Smooth muscle cell (in vitro differentiated cells): ENCODE results near the gene UBA7. TPM values are rescaled to one million over a fixed set of nuclear protein-coding genes. Genes with fewer than 3 reads are reported as not detected.
"Not testable (repeated sequence)": the region's sequence is repeated elsewhere in the genome, so short reads cannot be mapped to it uniquely, and the experiment has no call there.

Source experiments
- DNase-seq: peaks from one replicate; lab custom pipeline; 2025; ENCODE audit not compliant: unreplicated experiment; lab: John Stamatoyannopoulos, UW
- H2AFZ ChIP-seq: fragments of 200-600 bp; sonication (generic); 2 replicates; pipeline ENCODE4 v1.6.0; 2016; ENCODE audit warnings: antibody characterized with exemption, low read depth, mild to moderate bottlenecking
- H3F3A ChIP-seq: fragments of 200-600 bp; sonication (generic); 2 replicates; pipeline ENCODE4 v1.6.0; 2017; ENCODE audit warnings: antibody characterized with exemption, low read depth
- H3K27ac ChIP-seq: fragments of 200-600 bp; sonication (generic); 2 replicates; pipeline ENCODE4 v1.5.1; 2016; ENCODE audit warnings: low read depth, mild to moderate bottlenecking
- H3K27me3 ChIP-seq: fragments of 200-600 bp; sonication (generic); 2 replicates; pipeline ENCODE4 v1.6.1; 2016; ENCODE audit warnings: low read depth, mild to moderate bottlenecking
- H3K36me3 ChIP-seq: fragments of 200-600 bp; sonication (generic); 2 replicates; pipeline ENCODE4 v1.5.1; 2016; ENCODE audit warnings: low read depth
- H3K4me1 ChIP-seq: fragments of 200-600 bp; sonication (generic); 2 replicates; pipeline ENCODE4 v1.5.1; 2016; ENCODE audit warnings: low read depth
- H3K4me2 ChIP-seq: fragments of 200-600 bp; sonication (generic); 2 replicates; pipeline ENCODE4 v1.6.0; 2016; ENCODE audit warnings: mild to moderate bottlenecking
- H3K4me3 ChIP-seq: fragments of 200-600 bp; sonication (generic); 2 replicates; pipeline ENCODE4 v1.5.1; 2016; ENCODE audit warnings: mild to moderate bottlenecking
- H3K79me2 ChIP-seq: fragments of 200-600 bp; sonication (generic); 2 replicates; pipeline ENCODE4 v1.6.0; 2016; ENCODE audit warnings: low read depth, mild to moderate bottlenecking
- H3K9ac ChIP-seq: fragments of 200-600 bp; sonication (generic); 2 replicates; pipeline ENCODE4 v1.6.0; 2016; ENCODE audit warnings: low read depth
- H3K9me3 ChIP-seq: fragments of 200-600 bp; sonication (generic); replicated peaks from 2 replicates; pipeline ENCODE4 v1.5.1; 2016; ENCODE audit warnings: low read depth
- H4K20me1 ChIP-seq: fragments of 200-600 bp; sonication (generic); 2 replicates; pipeline ENCODE4 v1.6.0; 2016; ENCODE audit warnings: low read depth
- CTCF ChIP-seq: fragments of 200-600 bp; sonication (generic); IDR thresholded peaks from 2 replicates; pipeline ENCODE4 v1.5.1; 2017; ENCODE audit warnings: borderline replicate concordance, mild to moderate bottlenecking, antibody characterized with exemption; ENCODE audit not compliant: insufficient read depth, poor library complexity, severe bottlenecking
- WGBS: methylation state at CpG from one replicate; pipeline ENCODE4 v1.1.7; 2016; ENCODE audit warnings: low lambda C conversion rate; 5-methylcytosine and 5-hydroxymethylcytosine counted together
- polyA plus RNA-seq: library from polyadenylated mRNA; unstranded; fragments of >200 nt; fragmentation: Nextera tagmentation; extraction: Ambion mirVana; gene quantifications from 2 replicates; pipeline ENCODE4 v1.2.1, GENCODE V29; 2016
- total RNA-seq: library from RNA; depleted of rRNA; stranded (reverse); fragments of >200 nt; gene quantifications from 2 replicates; pipeline ENCODE4 v1.2.3, GENCODE V29; 2014

The UBA7 gene
- total and polyA plus RNA-seq, 2 experiments from 2014 or later: 6.6 to 6.9 TPM

- whole genome bisulfite sequencing: 71% methylated on average over 5 of the region's 5 CpGs
- H4K20me1 ChIP-seq: peaks cover 66% of the 10 kb centered on the region
- DNase-seq: no peak
- H3K4me1 ChIP-seq: peaks cover 19% of the 10 kb centered on the region
- no peak overlapping the region for H3K4me3 ChIP-seq
- no peak for TF ChIP-seq CTCF
- H3K79me2 ChIP-seq: peaks cover 96% of the 10 kb centered on the region
- peak overlapping the region; percentile 9 for H3K27ac ChIP-seq
- no peaks in the 10 kb centered on the region for H3K27me3 ChIP-seq
- H2AFZ ChIP-seq: no peak overlapping the region
- no peak overlapping the region for H3K4me2 ChIP-seq
- H3K9me3 ChIP-seq: no peaks in the 10 kb centered on the region
- H3K36me3 ChIP-seq: no peaks in the 10 kb centered on the region
- no peaks in the 10 kb centered on the region for H3F3A ChIP-seq
- no peak overlapping the region for H3K9ac ChIP-seq
Measured at GRCh38 chr3:49781415-49782199, 32.1 kb downstream of the UBA7 start.

- 84% methylated on average over 9 of the region's 9 CpGs for WGBS
- not testable (repeated sequence) for H3K27me3 ChIP-seq, H3K4me2 ChIP-seq, H3K4me3 ChIP-seq, H3K9me3 ChIP-seq, DNase-seq, H2AFZ ChIP-seq, H3F3A ChIP-seq, H3K9ac ChIP-seq, H3K36me3 ChIP-seq
- Histone ChIP-seq H3K79me2 (peaks cover 99% of the 10 kb centered on the region), H3K27ac (peak overlapping the region; percentile 9), H4K20me1 (peaks cover 72% of the 10 kb centered on the region), H3K4me1 (peaks cover 19% of the 10 kb centered on the region)
Measured at GRCh38 chr3:49780975-49781365, 32.8 kb downstream of the UBA7 start.

- no peak overlapping the region for H3K4me2 ChIP-seq
- DNase-seq: no peak
- no peak overlapping the region for H3K4me3 ChIP-seq
- no peak overlapping the region for H2AFZ ChIP-seq
- no peak overlapping the region for H3K9ac ChIP-seq
- TF ChIP-seq CTCF: no peak
- H3K4me1 ChIP-seq: peaks cover 15% of the 10 kb centered on the region
- H3K79me2 ChIP-seq: peaks cover 99% of the 10 kb centered on the region
- H3K27ac ChIP-seq: no peak overlapping the region
- H3K9me3 ChIP-seq: no peaks in the 10 kb centered on the region
- H4K20me1 ChIP-seq: peaks cover 79% of the 10 kb centered on the region
- H3K27me3 ChIP-seq: no peaks in the 10 kb centered on the region
- H3K36me3 ChIP-seq: no peaks in the 10 kb centered on the region
- 91% methylated on average over 4 of the region's 4 CpGs for WGBS
- no peaks in the 10 kb centered on the region for H3F3A ChIP-seq
Measured at GRCh38 chr3:49780080-49780974, 33.4 kb downstream of the UBA7 start.

GRCh38 chr3:49779358-49780079, 34.2 kb downstream of the UBA7 start:
- no peak overlapping the region for H2AFZ ChIP-seq
- H3K9me3 ChIP-seq: no peaks in the 10 kb centered on the region
- no peak overlapping the region for H3K27ac ChIP-seq
- peaks cover 8% of the 10 kb centered on the region for H3K4me1 ChIP-seq
- H4K20me1 ChIP-seq: peaks cover 87% of the 10 kb centered on the region
- no peaks in the 10 kb centered on the region for H3F3A ChIP-seq
- H3K4me3 ChIP-seq: no peak overlapping the region
- no peaks in the 10 kb centered on the region for H3K27me3 ChIP-seq
- 99% methylated on average over 5 of the region's 5 CpGs for WGBS
- H3K4me2 ChIP-seq: no peak overlapping the region
- DNase-seq: no peak
- no peak overlapping the region for H3K9ac ChIP-seq
- H3K79me2 ChIP-seq: peaks cover 99% of the 10 kb centered on the region
- TF ChIP-seq CTCF: no peak
- H3K36me3 ChIP-seq: no peaks in the 10 kb centered on the region

GRCh38 chr3:49776101-49776500, 37.7 kb downstream of the UBA7 start:
- not testable (repeated sequence) for H3K4me1 ChIP-seq, DNase-seq, H3K9me3 ChIP-seq, H3K9ac ChIP-seq, H3K27me3 ChIP-seq, H3F3A ChIP-seq, H3K36me3 ChIP-seq, H2AFZ ChIP-seq, H3K27ac ChIP-seq, H3K4me3 ChIP-seq, H3K4me2 ChIP-seq
- H4K20me1 ChIP-seq: peaks cover 94% of the 10 kb centered on the region
- peaks cover 98% of the 10 kb centered on the region for H3K79me2 ChIP-seq
- 97% methylated on average over 8 of the region's 8 CpGs for WGBS
